ENCODE results near the gene ACTN1.

The ACTN1 gene

DNA sequence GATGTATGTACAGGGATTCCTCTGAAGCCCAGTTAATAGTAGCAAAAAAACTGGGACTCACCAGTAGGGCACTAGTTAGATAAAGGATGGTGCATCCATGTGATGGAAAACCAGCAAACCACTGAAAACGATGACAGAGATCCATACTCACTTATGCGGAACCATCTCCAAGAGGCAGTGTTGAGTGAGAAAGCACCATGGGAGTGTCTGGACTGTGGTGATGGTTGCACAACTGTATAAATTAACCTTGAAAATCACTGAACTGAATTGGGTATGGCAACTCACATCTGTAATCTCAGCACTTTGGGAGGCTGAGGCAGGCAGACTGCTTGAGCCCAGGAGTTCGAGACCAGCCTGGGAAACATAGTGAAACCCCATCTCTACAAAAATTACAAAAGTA lies 132.6 kb downstream of the ACTN1 start:
- no peaks in the 10 kb centered on the region for H3K27me3 ChIP-seq (ENCODE audit: insufficient read depth, poor library complexity, severe bottlenecking)
- no peak overlapping the region for H3K4me3 ChIP-seq (ENCODE audit: severe bottlenecking)
- no peak for ATAC-seq (ENCODE audit: low read depth)
- H3K36me3 ChIP-seq (ENCODE audit: low read depth), result no peaks in the 10 kb centered on the region
- DNase-seq (ENCODE audit: low spot score), result no peak
- TF ChIP-seq, protein P1, sequence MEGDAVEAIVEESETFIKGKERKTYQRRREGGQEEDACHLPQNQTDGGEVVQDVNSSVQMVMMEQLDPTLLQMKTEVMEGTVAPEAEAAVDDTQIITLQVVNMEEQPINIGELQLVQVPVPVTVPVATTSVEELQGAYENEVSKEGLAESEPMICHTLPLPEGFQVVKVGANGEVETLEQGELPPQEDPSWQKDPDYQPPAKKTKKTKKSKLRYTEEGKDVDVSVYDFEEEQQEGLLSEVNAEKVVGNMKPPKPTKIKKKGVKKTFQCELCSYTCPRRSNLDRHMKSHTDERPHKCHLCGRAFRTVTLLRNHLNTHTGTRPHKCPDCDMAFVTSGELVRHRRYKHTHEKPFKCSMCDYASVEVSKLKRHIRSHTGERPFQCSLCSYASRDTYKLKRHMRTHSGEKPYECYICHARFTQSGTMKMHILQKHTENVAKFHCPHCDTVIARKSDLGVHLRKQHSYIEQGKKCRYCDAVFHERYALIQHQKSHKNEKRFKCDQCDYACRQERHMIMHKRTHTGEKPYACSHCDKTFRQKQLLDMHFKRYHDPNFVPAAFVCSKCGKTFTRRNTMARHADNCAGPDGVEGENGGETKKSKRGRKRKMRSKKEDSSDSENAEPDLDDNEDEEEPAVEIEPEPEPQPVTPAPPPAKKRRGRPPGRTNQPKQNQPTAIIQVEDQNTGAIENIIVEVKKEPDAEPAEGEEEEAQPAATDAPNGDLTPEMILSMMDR (IDR thresholded peaks at IDR 0.05; ENCODE audit: poor library complexity, severe bottlenecking), result no peak
- H3K4me1 ChIP-seq (ENCODE audit: insufficient read depth, poor library complexity, severe bottlenecking), result no peaks in the 10 kb centered on the region
- no peak overlapping the region for H3K27ac ChIP-seq (ENCODE audit: poor library complexity, severe bottlenecking)
- H3K9me3 ChIP-seq (ENCODE audit: severe bottlenecking), result no peaks in the 10 kb centered on the region

DNA sequence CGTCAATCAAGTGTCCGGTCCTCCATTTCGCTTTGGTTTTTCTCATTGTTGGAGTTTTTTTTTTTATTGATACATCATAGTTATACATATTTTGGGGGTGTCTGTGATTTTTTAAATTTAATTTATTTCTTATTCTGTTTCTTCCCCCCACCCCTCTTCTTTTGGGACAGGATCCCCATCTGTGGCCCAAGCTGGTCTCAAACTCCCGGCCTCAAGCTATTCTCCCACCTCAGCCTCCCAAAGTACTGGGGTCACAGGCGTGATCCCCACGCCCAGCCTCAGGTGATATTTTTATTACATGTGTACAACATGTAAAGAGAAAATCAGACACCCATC lies 134.9 kb downstream of the ACTN1 start:
- Histone ChIP-seq H3K4me3 (ENCODE audit: severe bottlenecking) (no peak overlapping the region), H3K9me3 (ENCODE audit: severe bottlenecking) (no peaks in the 10 kb centered on the region)
- TF ChIP-seq, protein P1 (IDR thresholded peaks at IDR 0.05; ENCODE audit: poor library complexity, severe bottlenecking), result peak; percentile 85

DNA sequence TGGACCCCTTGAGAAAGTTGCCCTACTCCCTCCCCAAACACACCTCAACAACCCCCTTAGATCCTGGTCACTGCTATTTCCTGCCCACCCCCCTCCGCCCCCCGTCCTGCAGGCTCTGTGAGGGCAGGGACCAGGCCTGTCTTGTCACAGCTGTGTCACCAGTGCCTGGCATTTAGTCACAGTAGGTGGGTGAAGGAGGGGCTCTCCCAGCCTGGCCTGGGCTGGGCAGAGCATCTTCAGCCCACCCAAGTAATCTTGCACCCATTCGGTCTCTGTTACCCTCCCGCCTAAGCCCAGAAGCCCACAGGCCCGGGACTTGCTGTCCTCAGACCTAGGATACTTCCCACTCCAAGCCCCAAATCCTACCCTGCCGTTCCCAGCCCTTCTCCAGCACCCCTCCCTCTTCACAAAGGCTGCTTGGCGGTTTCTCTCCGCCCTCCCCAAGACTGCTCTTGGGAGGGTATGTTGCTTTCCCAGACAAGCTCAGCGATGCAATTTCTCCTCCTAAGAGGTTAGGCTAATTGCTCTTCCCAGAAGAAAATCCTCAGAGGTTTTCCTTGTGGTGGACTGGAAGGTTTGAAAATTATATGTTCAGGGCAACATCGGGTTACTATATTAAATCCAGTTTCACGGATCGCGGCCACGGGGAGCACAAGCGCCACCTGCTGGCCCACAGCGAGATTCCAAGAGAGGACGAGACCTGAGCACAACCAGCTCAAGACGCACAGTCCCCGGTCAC lies 135.5 kb downstream of the ACTN1 start:
- DNase-seq (ENCODE audit: low spot score) (no peak), ATAC-seq (ENCODE audit: low read depth) (peak; percentile 85)
- H3K27me3 ChIP-seq (ENCODE audit: insufficient read depth, poor library complexity, severe bottlenecking), result no peaks in the 10 kb centered on the region
- H3K27ac ChIP-seq (ENCODE audit: poor library complexity, severe bottlenecking), result no peak overlapping the region
- H3K9me3 ChIP-seq (ENCODE audit: severe bottlenecking), result no peaks in the 10 kb centered on the region
- no peaks in the 10 kb centered on the region for H3K4me1 ChIP-seq (ENCODE audit: insufficient read depth, poor library complexity, severe bottlenecking)
- H3K36me3 ChIP-seq (ENCODE audit: low read depth), result no peaks in the 10 kb centered on the region
- TF ChIP-seq, protein P1 (IDR thresholded peaks at IDR 0.05; ENCODE audit: poor library complexity, severe bottlenecking), result peak; percentile 99
- no peak overlapping the region for H3K4me3 ChIP-seq (ENCODE audit: severe bottlenecking)

More for the DNA sequence above, 134.9 kb downstream of the ACTN1 start:
- no peaks in the 10 kb centered on the region for H3K36me3 ChIP-seq (ENCODE audit: low read depth)
- no peaks in the 10 kb centered on the region for H3K27me3 ChIP-seq (ENCODE audit: insufficient read depth, poor library complexity, severe bottlenecking)
- ATAC-seq (ENCODE audit: low read depth) (no peak), DNase-seq (ENCODE audit: low spot score) (no peak)
- H3K27ac ChIP-seq (ENCODE audit: poor library complexity, severe bottlenecking), result no peak overlapping the region
- no peaks in the 10 kb centered on the region for H3K4me1 ChIP-seq (ENCODE audit: insufficient read depth, poor library complexity, severe bottlenecking)

DNA sequence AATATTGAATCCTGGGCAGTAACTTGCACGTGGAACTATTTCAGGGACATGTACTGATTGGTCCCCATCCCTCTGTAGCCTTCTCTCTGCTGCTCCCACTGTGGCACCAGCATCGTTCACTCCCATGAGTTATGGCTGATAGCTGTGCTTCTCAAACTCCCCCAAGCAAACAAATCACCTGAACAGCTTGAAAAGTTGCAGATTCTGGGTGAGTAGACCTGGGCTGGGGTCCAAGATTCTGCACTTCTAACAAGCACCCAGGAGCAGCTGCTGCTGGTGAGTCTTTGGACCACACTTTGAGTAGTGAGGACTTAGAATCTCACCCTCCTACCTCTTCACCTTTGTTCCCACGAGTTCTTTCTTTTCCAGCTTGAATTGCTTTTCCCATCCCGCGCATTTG lies 136.8 kb downstream of the ACTN1 start:
- H3K4me1 ChIP-seq (ENCODE audit: insufficient read depth, poor library complexity, severe bottlenecking), result no peaks in the 10 kb centered on the region
- DNase-seq (ENCODE audit: low spot score) (no peak), ATAC-seq (ENCODE audit: low read depth) (no peak)
- no peak overlapping the region for H3K4me3 ChIP-seq (ENCODE audit: severe bottlenecking)
- no peak overlapping the region for H3K27ac ChIP-seq (ENCODE audit: poor library complexity, severe bottlenecking)
- no peaks in the 10 kb centered on the region for H3K9me3 ChIP-seq (ENCODE audit: severe bottlenecking)
- TF ChIP-seq, protein P1 (IDR thresholded peaks at IDR 0.05; ENCODE audit: poor library complexity, severe bottlenecking), result no peak
- H3K27me3 ChIP-seq (ENCODE audit: insufficient read depth, poor library complexity, severe bottlenecking), result no peaks in the 10 kb centered on the region
- H3K36me3 ChIP-seq (ENCODE audit: low read depth), result no peaks in the 10 kb centered on the region
